GM19351 (cell line): Measurements from ENCODE around the gene AQP2.
A peak's percentile ranks its signal among the peaks of the same experiment; 100 is the strongest.

Source experiments
- ATAC-seq: cut with Tn5 transposase; IDR thresholded peaks from one replicate; pipeline ENCODE4 v1.9.1; 2021; ENCODE audit warnings: mild to moderate bottlenecking, moderate library complexity; ENCODE audit not compliant: unreplicated experiment

AQP2 gene

DNA sequence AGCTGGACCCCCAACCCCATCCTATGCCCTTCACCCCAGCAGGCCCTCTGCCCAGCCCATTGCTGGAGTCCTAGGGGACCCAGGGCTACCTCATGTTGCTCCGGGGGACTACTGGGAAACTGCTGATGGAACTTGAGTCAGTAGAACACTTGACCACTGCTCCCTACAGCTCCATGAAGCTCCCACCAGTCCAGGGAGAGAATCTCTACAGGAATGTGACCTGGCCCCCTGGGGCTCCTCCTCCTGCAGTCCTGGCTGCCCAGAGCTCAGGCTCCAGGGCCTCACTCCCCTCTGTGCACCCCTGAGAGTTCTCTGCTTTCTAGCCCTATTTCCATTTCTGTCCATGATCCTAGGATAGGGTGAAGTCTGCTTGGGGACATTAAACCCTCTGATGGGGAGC, 10.8 kb upstream of the AQP2 start:
- ATAC-seq = no peak

GRCh38 chr12:49941556-49942511, 8.7 kb upstream of the AQP2 start:
- no peak for ATAC-seq

DNA sequence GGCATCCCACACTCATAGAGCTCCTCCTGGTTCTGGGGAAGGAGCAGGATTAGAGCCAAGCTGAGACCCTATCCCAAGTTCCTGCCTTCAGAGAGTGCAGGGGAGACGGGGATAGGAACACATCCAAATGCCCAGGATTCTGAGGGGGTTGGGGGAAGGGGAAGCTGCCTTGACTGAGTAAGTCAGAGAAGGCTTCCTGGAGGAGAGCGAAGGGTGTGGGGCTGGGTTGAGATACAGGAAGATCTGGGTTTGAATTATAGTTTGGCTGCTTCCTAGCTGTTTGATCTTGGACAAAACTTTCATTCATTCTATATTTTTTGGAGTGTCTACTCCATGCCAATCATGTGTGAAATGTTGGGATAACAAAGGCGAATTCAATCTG, 8.0 kb upstream of the AQP2 start:
- no peak for ATAC-seq

- no peak for ATAC-seq
These were observed 7.5 kb upstream of the AQP2 start for GRCh38 chr12:49942921-49943624.

DNA sequence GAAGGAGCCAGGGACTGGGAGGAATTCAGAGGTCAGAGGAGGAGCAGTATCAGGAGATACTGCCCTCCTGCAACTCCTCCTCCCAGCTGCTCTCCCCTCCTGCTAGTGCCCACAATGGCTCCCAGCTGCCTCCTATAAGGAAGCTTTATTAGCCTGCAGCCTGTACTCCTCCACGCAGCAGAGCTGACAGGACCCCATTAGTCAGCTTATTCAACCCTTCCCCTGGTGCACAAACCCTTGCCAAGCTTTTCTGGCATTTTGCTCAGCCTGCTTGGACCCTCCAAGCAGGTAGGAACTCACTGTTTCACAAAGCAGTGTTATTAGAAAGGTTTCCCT, 6.9 kb upstream of the AQP2 start:
- ATAC-seq = no peak

DNA sequence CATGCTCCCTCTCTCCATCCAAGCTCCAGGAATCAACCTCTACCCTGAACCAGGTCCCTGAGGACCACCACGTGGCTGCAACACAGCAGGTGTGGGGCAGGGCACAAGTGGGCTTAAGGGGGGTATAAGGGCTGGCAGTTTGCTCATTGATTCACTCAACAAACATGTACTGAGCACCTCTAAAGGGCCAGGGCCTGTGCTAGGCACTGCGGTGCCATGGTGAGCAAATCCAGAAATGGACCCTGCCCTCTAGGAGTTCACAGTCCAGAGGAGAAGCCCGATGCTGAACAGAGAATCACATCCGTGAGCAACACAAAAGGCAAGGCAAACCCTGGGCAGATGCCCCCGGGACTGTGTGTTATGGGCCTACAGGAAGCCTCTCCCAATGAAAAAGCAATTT, 6.5 kb upstream of the AQP2 start:
- ATAC-seq = no peak

DNA sequence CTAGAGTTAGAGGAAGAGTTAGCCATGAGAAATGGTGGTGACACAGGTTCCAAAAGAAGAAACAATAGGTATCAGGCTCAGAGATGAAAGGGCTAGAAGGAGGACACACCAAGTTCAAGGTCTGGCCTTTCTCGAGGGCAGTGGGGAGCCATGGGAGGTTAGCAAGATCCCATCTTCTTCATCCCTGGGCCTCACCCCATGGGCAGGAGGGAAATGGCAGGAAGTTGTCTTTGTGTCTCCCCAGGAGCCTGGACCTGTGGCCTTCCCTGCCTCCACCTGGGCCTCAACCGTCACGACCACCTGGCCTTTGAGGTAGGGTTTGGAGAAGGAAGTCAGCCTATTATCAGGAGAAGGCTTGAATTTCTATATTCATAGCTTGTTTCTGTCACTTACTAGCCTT, 5.8 kb upstream of the AQP2 start:
- no peak for ATAC-seq

DNA sequence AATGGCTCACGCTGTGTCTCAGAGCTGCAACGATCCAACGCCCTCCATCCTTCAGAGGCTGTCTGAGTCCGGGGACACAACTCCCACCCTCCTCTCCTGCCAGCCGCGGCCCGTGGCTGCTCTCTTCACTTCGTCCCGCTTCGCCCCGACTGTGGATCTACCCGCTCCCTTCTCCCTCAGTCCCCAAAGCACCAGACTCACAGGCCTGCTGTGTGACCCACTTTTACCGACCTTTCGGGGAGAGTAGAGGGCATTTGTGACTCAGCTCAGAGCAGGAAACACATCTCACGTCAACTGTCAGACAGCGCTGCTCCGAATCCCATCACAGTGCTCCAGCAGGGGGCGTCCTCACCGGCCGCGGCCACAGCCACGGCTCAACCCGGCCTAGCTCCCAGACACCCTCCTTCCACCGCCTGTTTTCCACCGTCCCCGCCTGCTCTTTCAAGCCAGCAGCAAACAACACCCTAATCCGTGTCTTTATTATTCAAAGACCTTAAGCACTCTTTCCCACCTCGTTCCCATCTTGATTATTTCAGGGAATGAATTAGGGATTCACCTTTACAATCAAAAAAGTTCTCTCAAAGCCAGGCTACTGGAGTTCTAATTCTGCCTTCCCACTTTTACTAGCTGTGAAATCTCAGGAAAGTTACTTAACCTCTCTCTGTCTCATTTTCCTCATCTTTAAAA, 5.0 kb upstream of the AQP2 start:
- ATAC-seq = peak; percentile 83

DNA sequence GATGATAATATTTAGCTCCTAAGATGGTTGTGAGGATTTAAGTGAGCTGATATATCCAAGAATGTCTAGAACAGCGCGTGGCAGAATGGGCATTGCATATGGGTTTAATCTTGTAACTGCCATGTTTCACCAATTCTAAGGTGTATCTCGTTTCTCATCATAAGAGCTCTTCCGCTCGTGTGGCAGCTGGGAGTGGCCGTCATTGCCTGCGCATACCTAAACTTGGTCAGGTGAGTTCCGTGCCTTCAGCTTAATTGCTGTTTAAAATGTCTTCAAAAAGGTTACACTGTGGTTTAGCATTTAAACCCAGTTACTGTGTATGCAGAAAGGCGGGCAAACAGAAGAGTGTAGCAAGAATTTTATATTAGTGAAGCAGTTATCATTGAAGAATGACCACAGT, 4.5 kb upstream of the AQP2 start:
- no peak for ATAC-seq

DNA sequence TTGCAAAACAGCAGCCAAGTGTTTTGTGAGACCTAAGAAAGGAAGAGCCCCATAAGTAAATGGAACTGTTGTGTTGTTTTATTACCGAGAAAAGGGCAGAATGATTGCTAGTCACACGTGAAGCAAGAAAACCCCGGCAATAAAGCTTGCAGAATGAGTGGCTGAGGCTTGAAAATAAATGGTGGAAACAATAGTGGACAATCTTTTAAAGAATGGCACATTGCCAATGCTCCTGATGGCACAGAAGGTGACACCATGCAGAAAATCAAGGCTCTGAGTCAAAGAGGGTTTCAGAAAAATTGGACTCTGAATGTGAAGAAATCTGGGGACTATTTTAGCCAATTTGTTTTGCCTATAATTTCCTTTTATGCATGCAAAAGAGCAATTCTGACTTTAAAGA, 4.0 kb upstream of the AQP2 start:
- no peak for ATAC-seq

DNA sequence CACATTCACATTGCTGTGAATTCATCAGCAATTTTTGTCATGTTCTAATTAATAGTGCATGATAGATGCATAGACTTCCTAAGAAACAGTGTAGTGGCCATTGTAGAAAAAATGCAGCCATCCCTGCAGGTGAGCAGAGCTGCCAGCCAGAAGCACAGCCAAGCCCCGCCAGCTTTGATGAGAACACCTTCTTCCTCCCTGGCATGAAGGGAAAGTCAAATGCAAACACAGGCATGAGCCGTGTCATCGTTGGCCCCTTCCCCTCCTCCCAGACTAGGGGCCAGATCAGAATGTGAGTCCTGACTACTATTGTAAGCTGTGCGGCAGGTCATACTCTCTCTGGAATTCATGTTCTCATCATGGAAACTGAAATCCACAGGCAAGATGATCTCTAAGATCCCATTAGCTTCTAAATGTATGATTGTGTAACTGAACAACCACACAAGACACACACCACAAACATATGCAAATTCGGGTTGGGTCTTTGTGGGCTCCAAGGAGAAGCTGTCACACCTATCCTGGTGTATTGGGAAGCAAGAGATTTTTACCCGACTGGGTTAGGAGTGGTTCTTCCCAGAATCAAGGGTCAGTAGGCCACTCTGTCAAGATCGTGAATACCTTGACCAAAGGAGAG, 2.8 kb upstream of the AQP2 start:
- ATAC-seq = no peak

DNA sequence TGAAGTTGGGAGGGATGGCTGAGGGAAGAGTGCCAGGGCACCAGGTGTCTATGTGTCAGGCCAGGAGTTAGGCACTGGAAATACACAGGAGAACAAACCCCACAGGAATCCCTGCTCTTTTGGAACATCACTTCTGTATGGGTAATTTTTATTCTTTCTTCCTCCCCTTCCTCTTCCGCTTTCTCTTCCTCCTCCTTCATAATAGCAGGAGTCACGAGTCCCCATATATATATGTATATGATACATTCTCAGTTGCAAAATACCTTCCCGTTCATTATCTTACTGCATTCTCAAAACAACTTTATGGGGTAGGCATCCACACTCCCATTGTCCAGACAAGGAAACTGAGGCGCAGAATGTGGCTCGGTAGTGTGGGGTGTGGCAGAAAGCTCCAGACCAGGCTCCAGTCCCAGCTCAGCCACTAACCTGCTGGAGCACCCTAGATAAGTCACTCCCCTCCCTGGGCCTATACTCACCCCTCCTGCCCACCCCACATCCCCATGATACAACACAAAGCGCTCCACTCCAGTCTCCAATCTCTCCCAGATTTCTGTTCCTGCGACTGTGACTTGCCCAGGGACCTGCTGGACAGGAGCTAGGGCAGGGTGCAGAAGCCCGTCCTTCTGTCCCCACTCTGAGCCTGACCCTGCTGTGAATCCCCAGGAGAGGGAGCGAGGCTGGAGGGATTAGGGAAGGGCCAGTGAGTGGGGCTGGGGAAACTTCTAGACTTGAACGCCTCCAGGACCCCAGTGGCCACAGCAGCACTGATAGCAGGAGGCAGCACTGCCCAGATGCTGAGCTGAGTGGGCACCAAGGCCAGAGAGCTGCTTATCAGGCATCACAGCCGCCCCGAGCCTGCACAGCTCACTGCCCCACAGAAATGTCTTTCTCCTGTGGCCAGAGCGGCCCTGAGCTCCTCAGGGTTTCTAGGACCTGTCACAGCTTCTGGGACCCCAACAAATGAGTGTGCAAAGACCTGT, 1.4 kb upstream of the AQP2 start:
- no peak for ATAC-seq

DNA sequence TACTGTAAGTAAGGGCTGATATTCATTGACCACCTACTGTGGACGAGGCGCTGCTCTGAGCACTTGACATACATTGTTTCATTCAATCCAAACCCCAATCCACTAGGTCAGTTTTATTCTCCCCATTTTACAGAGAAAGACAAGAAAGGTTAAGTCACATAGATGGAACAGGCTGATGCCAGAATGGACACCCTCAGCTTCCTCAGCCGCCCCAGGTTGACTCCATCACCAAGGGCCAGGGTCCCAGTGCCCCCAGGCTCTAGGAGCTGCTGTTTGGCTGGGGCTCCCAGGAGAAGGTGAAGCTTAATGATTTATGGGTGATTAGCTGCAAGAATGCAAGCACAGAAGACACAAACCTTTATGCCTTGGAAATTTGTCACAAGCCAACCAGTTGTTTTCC, 671 bp upstream of the AQP2 start:
- no peak for ATAC-seq

GRCh38 chr12:49951411-49952240, 1.1 kb downstream of the AQP2 start:
- ATAC-seq = no peak

GRCh38 chr12:49952391-49953055, 2.0 kb downstream of the AQP2 start:
- no peak for ATAC-seq

- ATAC-seq = no peak
These were observed 2.6 kb downstream of the AQP2 start for GRCh38 chr12:49953151-49953550.

GRCh38 chr12:49953961-49954846, 3.7 kb downstream of the AQP2 start:
- ATAC-seq = no peak
